Measurements from ENCODE around the gene TSPAN9.

The TSPAN9 gene

GRCh38 chr12:3120701-3121100, 43.5 kb downstream of the TSPAN9 start:
- no peak for TF ChIP-seq CTCF (IDR thresholded peaks at IDR 0.05; ENCODE audit: poor library complexity, severe bottlenecking)
- peaks cover 5% of the 10 kb centered on the region for H3K9me3 ChIP-seq (ENCODE audit: severe bottlenecking)
- no peaks in the 10 kb centered on the region for H3K27me3 ChIP-seq (ENCODE audit: insufficient read depth, poor library complexity, severe bottlenecking)
- H3K36me3 ChIP-seq (ENCODE audit: low read depth), result no peaks in the 10 kb centered on the region
- no peak overlapping the region for H3K27ac ChIP-seq (ENCODE audit: poor library complexity, severe bottlenecking)
- no peak for DNase-seq (ENCODE audit: low spot score)
- no peak overlapping the region for H3K4me3 ChIP-seq (ENCODE audit: severe bottlenecking)
- H3K4me1 ChIP-seq (ENCODE audit: insufficient read depth, poor library complexity, severe bottlenecking), result peaks cover 33% of the 10 kb centered on the region
- no peak for ATAC-seq (ENCODE audit: low read depth)

DNA sequence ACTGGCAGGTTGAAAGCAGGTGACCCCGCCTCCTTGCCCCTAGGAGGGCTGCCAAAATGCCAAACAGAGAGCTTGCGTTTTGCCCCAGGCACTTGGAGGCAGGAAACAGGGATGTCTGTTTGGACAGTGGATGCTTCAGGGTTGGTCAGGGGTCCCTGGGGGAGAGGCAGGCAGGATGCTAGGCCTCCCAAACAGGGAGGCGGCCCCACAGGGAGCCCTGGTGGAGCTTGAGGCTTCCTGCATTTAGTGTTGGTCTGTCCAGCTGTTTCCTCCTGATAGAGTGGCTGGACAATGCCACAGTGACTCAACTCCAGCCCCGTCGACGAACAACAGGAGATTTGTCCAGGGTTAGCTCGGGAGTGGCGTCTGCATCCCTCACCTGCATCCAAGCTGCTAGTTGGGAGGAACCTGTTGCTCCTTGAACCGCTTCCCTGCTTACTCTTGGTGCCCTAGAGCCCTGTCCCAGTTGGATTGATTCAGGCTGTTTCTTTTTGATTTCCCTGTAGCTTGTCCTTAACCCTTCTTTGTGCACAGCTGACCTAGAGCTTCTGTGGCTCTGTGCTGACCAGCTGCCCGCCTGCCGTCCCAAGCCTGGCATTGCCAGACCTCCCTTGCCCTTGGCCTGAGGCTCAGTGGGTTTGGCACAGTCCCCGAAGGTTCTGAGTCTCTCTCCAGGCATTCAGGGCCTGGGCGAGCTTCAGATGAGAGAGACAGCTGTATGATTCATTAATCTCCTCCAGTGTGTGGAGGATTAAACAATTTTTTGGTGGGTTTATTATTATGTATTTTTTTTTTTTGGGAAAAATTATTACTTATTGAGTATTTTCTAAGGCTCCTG, 45.9 kb downstream of the TSPAN9 start:
- H3K4me1 ChIP-seq (ENCODE audit: insufficient read depth, poor library complexity, severe bottlenecking), result peaks cover 17% of the 10 kb centered on the region
- ATAC-seq (ENCODE audit: low read depth), result peak; percentile 72
- H3K4me3 ChIP-seq (ENCODE audit: severe bottlenecking), result no peak overlapping the region
- H3K36me3 ChIP-seq (ENCODE audit: low read depth), result no peaks in the 10 kb centered on the region
- no peak for DNase-seq (ENCODE audit: low spot score)
- H3K27me3 ChIP-seq (ENCODE audit: insufficient read depth, poor library complexity, severe bottlenecking), result no peaks in the 10 kb centered on the region
- H3K9me3 ChIP-seq (ENCODE audit: severe bottlenecking), result peaks cover 5% of the 10 kb centered on the region
- TF ChIP-seq CTCF (IDR thresholded peaks at IDR 0.05; ENCODE audit: poor library complexity, severe bottlenecking), result no peak
- peak overlapping the region; percentile 31 for H3K27ac ChIP-seq (ENCODE audit: poor library complexity, severe bottlenecking)

GRCh38 chr12:3123729-3124128, 46.5 kb downstream of the TSPAN9 start:
- Histone ChIP-seq H3K27ac (ENCODE audit: poor library complexity, severe bottlenecking) (peak overlapping the region; percentile 31), H3K4me1 (ENCODE audit: insufficient read depth, poor library complexity, severe bottlenecking) (peaks cover 17% of the 10 kb centered on the region), H3K27me3 (ENCODE audit: insufficient read depth, poor library complexity, severe bottlenecking) (no peaks in the 10 kb centered on the region), H3K36me3 (ENCODE audit: low read depth) (no peaks in the 10 kb centered on the region), H3K9me3 (ENCODE audit: severe bottlenecking) (peaks cover 5% of the 10 kb centered on the region), H3K4me3 (ENCODE audit: severe bottlenecking) (no peak overlapping the region)
- DNase-seq (ENCODE audit: low spot score), result no peak
- no peak for TF ChIP-seq CTCF (IDR thresholded peaks at IDR 0.05; ENCODE audit: poor library complexity, severe bottlenecking)
- no peak for ATAC-seq (ENCODE audit: low read depth)

GRCh38 chr12:3124917-3125316, 47.7 kb downstream of the TSPAN9 start:
- H3K36me3 ChIP-seq (ENCODE audit: low read depth), result no peaks in the 10 kb centered on the region
- no peak overlapping the region for H3K4me3 ChIP-seq (ENCODE audit: severe bottlenecking)
- DNase-seq (ENCODE audit: low spot score) (no peak), ATAC-seq (ENCODE audit: low read depth) (no peak)
- no peak for TF ChIP-seq CTCF (IDR thresholded peaks at IDR 0.05; ENCODE audit: poor library complexity, severe bottlenecking)
- H3K9me3 ChIP-seq (ENCODE audit: severe bottlenecking), result peaks cover 5% of the 10 kb centered on the region
- peaks cover 13% of the 10 kb centered on the region for H3K4me1 ChIP-seq (ENCODE audit: insufficient read depth, poor library complexity, severe bottlenecking)
- no peaks in the 10 kb centered on the region for H3K27me3 ChIP-seq (ENCODE audit: insufficient read depth, poor library complexity, severe bottlenecking)
- no peak overlapping the region for H3K27ac ChIP-seq (ENCODE audit: poor library complexity, severe bottlenecking)

GRCh38 chr12:3125674-3126073, 48.5 kb downstream of the TSPAN9 start:
- DNase-seq (ENCODE audit: low spot score) (no peak), ATAC-seq (ENCODE audit: low read depth) (no peak)
- no peak for TF ChIP-seq CTCF (IDR thresholded peaks at IDR 0.05; ENCODE audit: poor library complexity, severe bottlenecking)
- Histone ChIP-seq H3K27me3 (ENCODE audit: insufficient read depth, poor library complexity, severe bottlenecking) (no peaks in the 10 kb centered on the region), H3K36me3 (ENCODE audit: low read depth) (no peaks in the 10 kb centered on the region), H3K27ac (ENCODE audit: poor library complexity, severe bottlenecking) (no peak overlapping the region), H3K4me3 (ENCODE audit: severe bottlenecking) (no peak overlapping the region), H3K4me1 (ENCODE audit: insufficient read depth, poor library complexity, severe bottlenecking) (peaks cover 8% of the 10 kb centered on the region), H3K9me3 (ENCODE audit: severe bottlenecking) (peaks cover 5% of the 10 kb centered on the region)
